SU-DHL-6 (cell line): ENCODE measurements around the gene FRAS1.

Experiments
- H2AFZ ChIP-seq: fragments of 200-600 bp; sonication (generic); 2 replicates; pipeline ENCODE4 v1.6.1; 2014; ENCODE audit warnings: low read depth, mild to moderate bottlenecking, moderate library complexity, mixed read lengths, antibody characterized with exemption, low read length; ENCODE audit not compliant: severe bottlenecking
- H3F3A ChIP-seq: fragments of 200-600 bp; shearing (Covaris generic); 2 replicates; pipeline ENCODE4 v1.6.0; 2016; ENCODE audit warnings: antibody characterized with exemption, mild to moderate bottlenecking; ENCODE audit not compliant: insufficient read depth
- H3K27ac ChIP-seq: fragments of 200-600 bp; sonication (generic); 2 replicates; pipeline ENCODE4 v1.5.1; 2016; ENCODE audit warnings: low read depth, mild to moderate bottlenecking, low read length, moderate library complexity, mixed read lengths
- H3K27me3 ChIP-seq: fragments of 200-600 bp; sonication (generic), shearing (Covaris generic); 2 replicates; pipeline ENCODE4 v1.6.0; 2014; ENCODE audit warnings: mild to moderate bottlenecking, low read length
- H3K36me3 ChIP-seq: fragments of 200-600 bp; sonication (generic); 2 replicates; pipeline ENCODE4 v1.6.1; 2014; ENCODE audit warnings: mild to moderate bottlenecking, low read length, mixed read lengths
- H3K4me2 ChIP-seq: fragments of 300-600, 200-600 bp; shearing (Covaris generic), sonication (generic); 2 replicates; pipeline ENCODE4 v1.6.0; 2014; ENCODE audit warnings: low read length, low read depth, mild to moderate bottlenecking; ENCODE audit not compliant: poor library complexity, severe bottlenecking
- H3K4me3 ChIP-seq: fragments of 200-600 bp; sonication (generic); 2 replicates; pipeline ENCODE4 v1.5.1; 2014; ENCODE audit warnings: antibody characterized with exemption, low read length, mild to moderate bottlenecking, mixed read lengths; ENCODE audit not compliant: insufficient read depth, poor library complexity, severe bottlenecking
- H3K79me2 ChIP-seq: fragments of 200-600 bp; sonication (generic); 2 replicates; pipeline ENCODE4 v1.6.1; 2014; ENCODE audit warnings: mild to moderate bottlenecking, low read length, moderate library complexity; ENCODE audit not compliant: insufficient read depth
- H3K9ac ChIP-seq: fragments of 200-600 bp; sonication (generic); 2 replicates; pipeline ENCODE4 v1.7.0; 2014; ENCODE audit warnings: mild to moderate bottlenecking, low read length
- H3K9me2 ChIP-seq: fragments of 200-600 bp; sonication (generic); replicated peaks from 2 replicates; pipeline ENCODE4 v1.6.1; 2014; ENCODE audit warnings: low read length; ENCODE audit not compliant: insufficient read depth
- H3K9me3 ChIP-seq: fragments of 200-600 bp; sonication (generic); 2 replicates; pipeline ENCODE4 v1.6.1; 2014; ENCODE audit warnings: low read length, mixed read lengths; ENCODE audit not compliant: insufficient read depth
- H4K20me1 ChIP-seq: fragments of 200-600 bp; sonication (generic); 2 replicates; pipeline ENCODE4 v1.6.1; 2014; ENCODE audit warnings: low read depth, mild to moderate bottlenecking, antibody characterized with exemption, low read length, moderate library complexity, mixed read lengths
- EZH2phosphoT487 ChIP-seq: fragments of 200-600 bp; sonication (generic), shearing (Covaris generic); conservative IDR thresholded peaks from 2 replicates; pipeline ENCODE4 v1.6.1; 2018; ENCODE audit warnings: mild to moderate bottlenecking, antibody characterized with exemption, low read length, moderate library complexity, mixed read lengths
- TF ChIP-seq, protein P1 (sequence below): fragments of 200-600 bp; sonication (generic); IDR thresholded peaks from one replicate; pipeline ENCODE4 v1.5.1; 2017; ENCODE audit warnings: antibody characterized with exemption, mild to moderate bottlenecking, low read length, moderate library complexity; ENCODE audit not compliant: insufficient read depth, poor library complexity, severe bottlenecking

The FRAS1 gene

GRCh38 chr4:78040431-78040830, 16.7 kb upstream of the FRAS1 start:
- H3K36me3 ChIP-seq = no peaks in the 10 kb centered on the region
- H4K20me1 ChIP-seq = no peaks in the 10 kb centered on the region
- no peaks in the 10 kb centered on the region for H3K9me2 ChIP-seq
- no peak for TF ChIP-seq EZH2phosphoT487
- TF ChIP-seq, protein P1, sequence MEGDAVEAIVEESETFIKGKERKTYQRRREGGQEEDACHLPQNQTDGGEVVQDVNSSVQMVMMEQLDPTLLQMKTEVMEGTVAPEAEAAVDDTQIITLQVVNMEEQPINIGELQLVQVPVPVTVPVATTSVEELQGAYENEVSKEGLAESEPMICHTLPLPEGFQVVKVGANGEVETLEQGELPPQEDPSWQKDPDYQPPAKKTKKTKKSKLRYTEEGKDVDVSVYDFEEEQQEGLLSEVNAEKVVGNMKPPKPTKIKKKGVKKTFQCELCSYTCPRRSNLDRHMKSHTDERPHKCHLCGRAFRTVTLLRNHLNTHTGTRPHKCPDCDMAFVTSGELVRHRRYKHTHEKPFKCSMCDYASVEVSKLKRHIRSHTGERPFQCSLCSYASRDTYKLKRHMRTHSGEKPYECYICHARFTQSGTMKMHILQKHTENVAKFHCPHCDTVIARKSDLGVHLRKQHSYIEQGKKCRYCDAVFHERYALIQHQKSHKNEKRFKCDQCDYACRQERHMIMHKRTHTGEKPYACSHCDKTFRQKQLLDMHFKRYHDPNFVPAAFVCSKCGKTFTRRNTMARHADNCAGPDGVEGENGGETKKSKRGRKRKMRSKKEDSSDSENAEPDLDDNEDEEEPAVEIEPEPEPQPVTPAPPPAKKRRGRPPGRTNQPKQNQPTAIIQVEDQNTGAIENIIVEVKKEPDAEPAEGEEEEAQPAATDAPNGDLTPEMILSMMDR = no peak
- no peak overlapping the region for H3K9ac ChIP-seq
- H3K4me3 ChIP-seq = no peak overlapping the region
- no peaks in the 10 kb centered on the region for H3F3A ChIP-seq
- no peaks in the 10 kb centered on the region for H3K79me2 ChIP-seq
- no peaks in the 10 kb centered on the region for H3K27me3 ChIP-seq
- no peak overlapping the region for H2AFZ ChIP-seq
- no peak overlapping the region for H3K27ac ChIP-seq
- H3K9me3 ChIP-seq = no peaks in the 10 kb centered on the region
- H3K4me2 ChIP-seq = no peak overlapping the region

DNA sequence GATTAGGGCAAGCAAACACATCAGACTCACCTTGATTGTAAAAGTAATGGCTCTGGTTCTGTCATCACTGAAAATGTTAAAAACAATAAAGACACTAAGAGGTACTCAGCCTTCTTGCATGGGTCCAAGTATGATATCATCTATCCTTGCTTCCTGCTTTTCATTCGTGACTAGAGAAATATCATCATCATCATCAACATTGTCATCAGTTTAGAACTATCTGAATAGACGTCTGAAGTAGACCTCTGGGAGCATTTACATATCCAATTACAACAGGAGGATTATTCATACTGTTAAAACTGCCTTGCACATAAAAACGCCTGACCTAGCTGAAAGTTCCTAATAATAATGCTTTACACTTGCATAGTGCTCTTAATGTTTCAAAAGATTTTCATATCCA, 9.8 kb upstream of the FRAS1 start:
- Histone ChIP-seq H4K20me1 (no peaks in the 10 kb centered on the region), H3K79me2 (no peaks in the 10 kb centered on the region), H3K27ac (no peak overlapping the region), H3K27me3 (no peaks in the 10 kb centered on the region), H3K4me2 (no peak overlapping the region), H3K9ac (no peak overlapping the region), H3F3A (no peaks in the 10 kb centered on the region), H2AFZ (no peak overlapping the region), H3K9me2 (no peaks in the 10 kb centered on the region), H3K36me3 (no peaks in the 10 kb centered on the region), H3K9me3 (no peaks in the 10 kb centered on the region), H3K4me3 (no peak overlapping the region)
- TF ChIP-seq EZH2phosphoT487 = no peak
- TF ChIP-seq, protein P1 = no peak

DNA sequence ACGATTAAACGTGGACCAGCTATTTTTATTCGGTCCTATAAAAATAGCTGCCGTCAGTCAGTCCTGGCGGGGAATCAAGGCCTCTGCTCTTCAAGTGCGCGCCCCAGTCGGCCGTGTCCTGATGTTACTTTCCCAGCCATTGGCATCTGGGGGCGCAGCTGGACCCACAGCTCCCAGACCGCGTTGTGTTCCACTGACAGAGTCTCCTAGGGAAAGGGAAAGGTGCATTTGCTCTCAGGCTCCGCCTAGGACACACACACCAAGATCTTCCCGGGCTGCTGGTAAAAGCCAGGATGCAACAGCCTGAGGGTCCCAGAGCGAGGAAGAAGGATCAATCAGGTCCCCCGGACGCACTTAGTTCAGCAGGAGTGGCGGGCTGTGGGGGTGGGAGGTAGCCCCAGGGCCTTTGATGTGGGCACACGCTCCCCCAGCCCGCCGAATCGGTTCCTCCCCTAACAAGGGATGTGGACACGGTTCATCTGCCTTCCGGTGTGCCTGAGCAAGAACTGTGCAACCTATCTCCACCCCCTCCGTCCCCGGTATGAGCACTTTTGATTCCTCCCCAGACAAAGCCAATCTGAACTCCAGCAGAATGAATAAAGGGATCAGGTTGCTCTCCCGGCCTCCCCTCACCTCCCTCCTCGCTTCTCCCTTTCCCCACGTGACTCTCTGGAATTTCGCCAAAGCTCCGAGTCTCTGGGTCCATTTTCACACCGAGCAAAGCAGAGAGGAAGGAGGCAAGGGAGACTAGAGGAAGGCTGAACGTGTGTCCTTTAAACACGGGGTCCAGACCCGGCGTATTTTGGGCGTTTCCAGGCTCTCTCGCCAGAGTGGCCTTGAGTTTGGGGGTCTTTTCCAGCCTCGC, 626 bp upstream of the FRAS1 start:
- H3K4me2 ChIP-seq = peak overlapping the region; percentile 63
- no peak overlapping the region for H3K27ac ChIP-seq
- H3K27me3 ChIP-seq = no peaks in the 10 kb centered on the region

More for the DNA sequence above, 626 bp upstream of the FRAS1 start:
- TF ChIP-seq, protein P1 = no peak
- TF ChIP-seq EZH2phosphoT487 = no peak
- Histone ChIP-seq H3K9me3 (no peaks in the 10 kb centered on the region), H3K36me3 (no peaks in the 10 kb centered on the region), H3K4me3 (peak overlapping the region; percentile 47), H3K9me2 (no peaks in the 10 kb centered on the region), H3K79me2 (no peaks in the 10 kb centered on the region), H4K20me1 (no peaks in the 10 kb centered on the region), H3F3A (no peaks in the 10 kb centered on the region), H2AFZ (peak overlapping the region; percentile 60), H3K9ac (peak overlapping the region; percentile 41; the same call in 1 of the 2 replicates)
